GM12873 (cell line): ENCODE results near the gene DYSF.

Experiments used
- TF ChIP-seq, protein P1 (sequence below): IDR thresholded peaks from 2 replicates; pipeline ENCODE4 v1.5.1; 2012; ENCODE audit warnings: low read depth, mild to moderate bottlenecking, moderate library complexity, low read length, control low read depth; ENCODE audit not compliant: insufficient read depth; ENCODE audit errors: missing control alignments

The DYSF gene

DNA sequence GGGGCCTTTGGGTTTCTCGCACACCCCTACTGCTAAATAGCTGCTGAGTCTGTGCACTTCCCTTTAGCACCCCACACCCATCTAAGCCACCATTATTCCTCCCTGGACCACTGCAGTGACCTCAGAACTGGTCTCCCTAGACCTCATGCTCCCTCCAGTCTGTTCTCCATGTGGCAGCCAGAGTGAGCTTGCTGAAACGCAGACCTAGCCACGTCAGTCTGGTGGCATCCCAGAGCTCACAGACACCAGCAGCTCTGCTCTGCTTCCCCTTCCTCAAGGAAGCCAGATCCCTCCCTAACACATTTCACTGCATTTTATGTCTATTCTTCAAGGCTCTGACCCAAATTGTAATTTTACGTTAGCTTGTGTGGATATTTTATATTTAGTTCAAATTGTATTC lies 144.4 kb downstream of the DYSF start:
- TF ChIP-seq, protein P1, sequence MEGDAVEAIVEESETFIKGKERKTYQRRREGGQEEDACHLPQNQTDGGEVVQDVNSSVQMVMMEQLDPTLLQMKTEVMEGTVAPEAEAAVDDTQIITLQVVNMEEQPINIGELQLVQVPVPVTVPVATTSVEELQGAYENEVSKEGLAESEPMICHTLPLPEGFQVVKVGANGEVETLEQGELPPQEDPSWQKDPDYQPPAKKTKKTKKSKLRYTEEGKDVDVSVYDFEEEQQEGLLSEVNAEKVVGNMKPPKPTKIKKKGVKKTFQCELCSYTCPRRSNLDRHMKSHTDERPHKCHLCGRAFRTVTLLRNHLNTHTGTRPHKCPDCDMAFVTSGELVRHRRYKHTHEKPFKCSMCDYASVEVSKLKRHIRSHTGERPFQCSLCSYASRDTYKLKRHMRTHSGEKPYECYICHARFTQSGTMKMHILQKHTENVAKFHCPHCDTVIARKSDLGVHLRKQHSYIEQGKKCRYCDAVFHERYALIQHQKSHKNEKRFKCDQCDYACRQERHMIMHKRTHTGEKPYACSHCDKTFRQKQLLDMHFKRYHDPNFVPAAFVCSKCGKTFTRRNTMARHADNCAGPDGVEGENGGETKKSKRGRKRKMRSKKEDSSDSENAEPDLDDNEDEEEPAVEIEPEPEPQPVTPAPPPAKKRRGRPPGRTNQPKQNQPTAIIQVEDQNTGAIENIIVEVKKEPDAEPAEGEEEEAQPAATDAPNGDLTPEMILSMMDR, result no peak

DNA sequence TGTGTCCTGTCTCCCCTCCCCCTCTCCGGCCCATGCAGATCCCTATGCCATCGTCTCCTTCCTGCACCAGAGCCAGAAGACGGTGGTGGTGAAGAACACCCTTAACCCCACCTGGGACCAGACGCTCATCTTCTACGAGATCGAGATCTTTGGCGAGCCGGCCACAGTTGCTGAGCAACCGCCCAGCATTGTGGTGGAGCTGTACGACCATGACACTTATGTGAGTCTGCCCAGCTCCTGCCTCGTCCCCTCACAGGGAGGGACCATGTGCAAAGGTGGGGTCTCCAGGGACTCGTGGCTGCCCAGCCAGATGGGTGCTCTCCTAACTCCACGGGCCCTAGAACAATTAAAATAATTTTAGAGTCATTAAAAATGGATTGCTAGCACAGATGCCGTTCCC lies 145.2 kb downstream of the DYSF start:
- TF ChIP-seq, protein P1, result no peak

DNA sequence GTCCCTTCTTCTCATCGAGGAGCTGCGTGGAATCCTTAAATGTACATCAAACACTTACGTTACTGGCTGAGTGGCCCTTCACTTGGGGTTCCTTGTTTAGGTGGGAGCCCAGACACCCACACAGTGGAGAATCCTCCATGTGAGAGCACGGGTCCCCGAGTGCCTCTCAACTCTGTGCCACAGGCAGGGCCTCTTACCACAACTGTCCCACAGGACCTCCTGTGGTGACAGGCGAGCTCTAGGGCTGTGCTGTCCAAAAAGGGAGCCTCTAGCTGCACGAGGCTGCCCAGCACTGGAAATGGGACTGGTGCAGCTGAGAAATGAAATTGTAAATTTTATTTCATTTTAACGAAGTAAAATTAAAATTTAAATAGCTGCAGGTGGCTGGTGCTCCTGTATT lies 145.7 kb downstream of the DYSF start:
- TF ChIP-seq, protein P1, result no peak

DNA sequence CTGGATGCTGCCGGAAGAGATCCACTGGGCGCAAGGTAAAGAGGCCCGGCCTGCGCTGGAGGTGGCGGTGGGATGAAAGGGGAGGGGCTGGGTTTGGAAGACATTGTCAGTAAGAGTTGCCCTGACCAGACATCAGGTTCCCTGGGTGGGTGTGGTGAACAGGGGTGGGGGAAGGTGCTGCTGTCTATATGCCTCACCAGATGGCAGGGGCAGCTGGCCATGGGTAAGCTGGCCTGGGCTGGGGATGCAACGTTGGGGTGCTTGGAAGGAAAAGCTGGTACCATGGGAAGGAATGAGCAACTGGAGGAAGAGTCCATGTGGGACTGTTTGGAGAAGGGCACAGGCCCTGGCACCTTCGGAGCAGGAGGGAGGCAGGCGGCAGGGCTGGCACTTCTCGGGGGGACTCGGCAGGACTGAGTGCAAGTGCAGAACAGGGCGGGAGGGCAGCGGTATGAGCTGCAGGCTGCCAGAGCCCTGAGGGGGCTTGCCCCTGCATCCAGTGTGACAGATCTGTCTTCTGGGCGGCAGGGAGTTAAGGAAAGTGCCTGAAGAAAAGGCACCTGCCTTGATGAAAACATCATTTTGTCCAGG lies 146.4 kb downstream of the DYSF start:
- TF ChIP-seq, protein P1, result no peak

DNA sequence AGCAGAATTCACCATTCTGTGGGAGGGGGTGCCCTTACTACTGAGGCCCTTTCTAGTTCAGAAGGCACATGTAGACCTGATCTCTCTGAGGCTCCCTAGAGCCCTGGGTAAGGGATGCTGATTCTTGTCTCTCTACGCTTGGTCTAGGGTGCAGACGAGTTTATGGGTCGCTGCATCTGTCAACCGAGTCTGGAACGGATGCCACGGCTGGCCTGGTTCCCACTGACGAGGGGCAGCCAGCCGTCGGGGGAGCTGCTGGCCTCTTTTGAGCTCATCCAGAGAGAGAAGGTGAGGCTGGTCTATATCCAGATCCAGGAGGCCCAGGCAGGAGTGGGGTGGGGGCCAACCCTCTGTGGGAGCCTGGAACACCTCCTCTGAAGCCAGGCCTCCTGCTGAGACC lies 147.2 kb downstream of the DYSF start:
- TF ChIP-seq, protein P1, result no peak

DNA sequence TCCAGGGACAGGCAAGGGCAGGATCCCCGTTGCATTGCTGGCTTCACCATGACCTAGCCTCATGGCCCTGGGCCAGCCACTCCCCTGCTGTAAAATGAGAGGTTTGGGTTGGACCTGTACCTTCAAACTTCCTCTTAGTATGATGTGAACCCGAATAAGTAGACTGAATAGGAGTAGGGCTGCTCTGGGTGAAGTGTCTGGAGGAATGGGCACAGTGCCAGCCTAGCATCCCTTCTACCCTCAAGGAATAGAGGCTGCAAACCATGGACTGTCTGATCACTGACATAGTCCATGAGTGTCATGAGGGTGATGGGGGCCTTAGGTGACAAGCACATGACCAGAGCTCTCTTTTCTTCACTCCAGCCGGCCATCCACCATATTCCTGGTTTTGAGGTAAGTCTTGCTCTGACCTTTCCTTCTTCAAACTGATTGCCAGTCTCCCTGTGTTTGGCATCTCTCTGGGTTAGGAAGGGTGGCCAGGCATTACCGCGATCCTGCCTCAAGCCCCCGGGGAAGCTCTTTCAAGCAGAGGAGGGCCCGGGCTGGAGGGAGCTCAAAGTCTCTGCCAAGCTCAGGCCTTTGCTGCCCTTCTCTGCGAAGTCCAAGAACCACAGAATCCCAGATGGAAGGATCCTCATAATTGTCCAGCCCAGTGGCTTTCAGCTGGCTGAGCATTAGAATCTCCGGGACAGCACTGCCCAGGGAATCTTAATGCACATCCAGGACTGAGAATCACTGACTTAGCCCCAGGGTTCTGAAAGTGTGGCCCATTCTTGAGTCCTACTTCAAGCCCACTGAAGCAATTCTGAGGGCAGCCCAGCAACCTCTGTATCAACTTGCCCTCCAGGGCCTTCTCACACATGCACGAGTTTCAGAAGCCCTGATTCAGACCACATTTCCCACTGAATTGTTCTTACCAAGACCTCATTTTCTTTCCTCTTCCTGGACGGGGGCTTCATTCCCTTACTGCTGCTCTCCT lies 148.1 kb downstream of the DYSF start:
- TF ChIP-seq, protein P1, result no peak

DNA sequence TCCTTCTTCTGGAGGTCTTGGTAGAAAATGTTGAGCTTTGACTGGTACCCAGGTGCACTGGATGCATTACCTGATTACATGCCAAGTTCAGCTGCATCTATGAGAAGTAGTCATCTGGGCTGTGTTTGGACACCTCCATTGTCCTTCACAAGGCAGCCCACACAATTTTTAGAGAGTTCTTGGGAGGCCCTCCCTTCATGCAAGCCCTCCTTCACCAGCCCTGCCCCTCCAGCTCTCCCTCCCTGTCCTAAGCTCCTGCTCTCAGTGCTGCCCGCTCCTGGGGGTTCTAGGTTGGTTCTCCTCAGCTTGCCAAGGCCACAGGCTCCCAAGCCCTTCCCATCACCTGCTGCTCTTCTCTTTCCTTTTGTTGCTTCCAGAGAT lies 148.7 kb downstream of the DYSF start:
- TF ChIP-seq, protein P1, result no peak
